CD14-positive monocyte (primary cell): Measurements from ENCODE around the gene HCAR3. TPM values are rescaled to one million over a fixed set of nuclear protein-coding genes. Genes with fewer than 3 reads are reported as not detected.
A peak's percentile ranks its signal among the peaks of the same experiment; 100 is the strongest.

Experiments used
- DNase-seq, 3 donors: peaks; one replicate each; pipeline ENCODE4 v3.0.0-alpha.2; 2011 to 2022
- H2AFZ ChIP-seq: 2 replicates; pipeline ENCODE4 v1.6.0; 2012; ENCODE audit warnings: mild to moderate bottlenecking, low read depth, low read length, inconsistent platforms; ENCODE audit not compliant: insufficient read depth, poor library complexity, severe bottlenecking
- H3K27ac ChIP-seq, 2 donors: 1 replicate in 1 of 2; 2 replicates in 1 of 2; pipeline ENCODE4 v1.5.1; 2012 to 2013; ENCODE audit warnings: low read length in 2 of 2, control low read depth in 1 of 2, inconsistent platforms in 1 of 2, low read depth in 1 of 2, mild to moderate bottlenecking in 1 of 2
- H3K27me3 ChIP-seq, 2 donors: one replicate each; pipeline versions ENCODE4 v1.6.0 to v1.6.1; 2011 to 2013; ENCODE audit warnings: low read length in 2 of 2; ENCODE audit not compliant: control insufficient read depth in 2 of 2, insufficient read depth in 2 of 2
- H3K36me3 ChIP-seq, 2 donors: replicated peaks in 1 of 2; 1 replicate in 1 of 2; 2 replicates in 1 of 2; pipeline versions ENCODE4 v1.5.1 to v1.6.1; 2012 to 2013; ENCODE audit warnings: low read length in 2 of 2, control low read depth in 1 of 2, inconsistent platforms in 1 of 2, mild to moderate bottlenecking in 1 of 2; ENCODE audit not compliant: insufficient read depth in 2 of 2, control insufficient read depth in 1 of 2
- H3K4me1 ChIP-seq, 2 donors: 1 replicate in 1 of 2; 2 replicates in 1 of 2; pipeline versions ENCODE4 v1.5.1 to v1.6.1; 2012 to 2013; ENCODE audit warnings: low read length in 2 of 2, control low read depth in 1 of 2, inconsistent platforms in 1 of 2, mild to moderate bottlenecking in 1 of 2, moderate library complexity in 1 of 2; ENCODE audit not compliant: insufficient read depth in 2 of 2, control insufficient read depth in 1 of 2
- H3K4me2 ChIP-seq: replicated peaks from 2 replicates; pipeline ENCODE3; 2012; ENCODE audit warnings: low read length, moderate library complexity, mild to moderate bottlenecking; ENCODE audit not compliant: poor library complexity, severe bottlenecking; ENCODE audit errors: extremely low read depth
- H3K4me3 ChIP-seq, 3 experiments: fragments of 200-600 bp in 1 of 3; sonication (generic) in 1 of 3; replicated peaks in 1 of 3; 1 replicate in 2 of 3; 2 replicates in 1 of 3; pipeline ENCODE4 v1.5.1; 2011 to 2013; ENCODE audit warnings: low read length in 3 of 3, mild to moderate bottlenecking in 3 of 3, control low read depth in 2 of 3, low read depth in 2 of 3, inconsistent platforms in 1 of 3, moderate library complexity in 1 of 3
- H3K79me2 ChIP-seq: 2 replicates; pipeline ENCODE4 v1.6.0; 2012; ENCODE audit warnings: mild to moderate bottlenecking, control low read depth, inconsistent platforms, low read length, moderate library complexity; ENCODE audit not compliant: insufficient read depth
- H3K9ac ChIP-seq: 2 replicates; pipeline ENCODE4 v1.6.0; 2017; ENCODE audit warnings: low read length, mild to moderate bottlenecking; ENCODE audit not compliant: insufficient read depth, poor library complexity, severe bottlenecking
- H3K9me3 ChIP-seq, 2 donors: replicated peaks in 1 of 2; 1 replicate in 1 of 2; 2 replicates in 1 of 2; pipeline versions ENCODE4 v1.5.1 to v1.6.1; 2012 to 2013; ENCODE audit warnings: low read length in 2 of 2, control low read depth in 1 of 2; ENCODE audit not compliant: control insufficient read depth in 1 of 2, insufficient read depth in 1 of 2
- H4K20me1 ChIP-seq: 2 replicates; pipeline ENCODE4 v1.6.0; 2012; ENCODE audit warnings: mild to moderate bottlenecking, low read length, control low read depth, moderate library complexity; ENCODE audit not compliant: insufficient read depth
- H3K27ac Mint-ChIP-seq, 7 donors: one replicate each; pipeline ENCODE4 v1.8.0; 2020; ENCODE audit warnings: mild to moderate bottlenecking in 7 of 7, mixed read lengths in 7 of 7, moderate library complexity in 6 of 7, inconsistent platforms in 2 of 7
- H3K27me3 Mint-ChIP-seq, 3 donors: one replicate each; pipeline ENCODE4 v1.8.0; 2021 to 2022; ENCODE audit warnings: low read depth in 3 of 3, mild to moderate bottlenecking in 3 of 3, mixed read lengths in 3 of 3, moderate library complexity in 3 of 3, inconsistent platforms in 1 of 3
- H3K36me3 Mint-ChIP-seq, 2 donors: one replicate each; pipeline ENCODE4 v1.8.0; 2020; ENCODE audit warnings: mixed read lengths in 2 of 2, inconsistent platforms in 1 of 2, mild to moderate bottlenecking in 1 of 2
- H3K4me1 Mint-ChIP-seq: one replicate; pipeline ENCODE4 v1.8.0; 2020; ENCODE audit warnings: mild to moderate bottlenecking, mixed read lengths
- H3K4me3 Mint-ChIP-seq, 2 donors: one replicate each; pipeline ENCODE4 v1.8.0; 2020; ENCODE audit warnings: mild to moderate bottlenecking in 2 of 2, mixed read lengths in 2 of 2, moderate library complexity in 1 of 2
- H3K9me3 Mint-ChIP-seq, 7 donors: one replicate each; pipeline ENCODE4 v1.8.0; 2020 to 2022; ENCODE audit warnings: mixed read lengths in 7 of 7, mild to moderate bottlenecking in 6 of 7, moderate library complexity in 6 of 7, inconsistent platforms in 2 of 7
- CTCF ChIP-seq: fragments of 200-600 bp; IDR thresholded peaks from one replicate; pipeline ENCODE4 v1.8.0; 2022; ENCODE audit warnings: antibody characterized with exemption, mild to moderate bottlenecking
- WGBS: methylation state at CpG from one replicate; pipeline ENCODE4 v1.1.5; 2013; ENCODE audit warnings: missing lambda C conversion rate; ENCODE audit not compliant: insufficient coverage; 5-methylcytosine and 5-hydroxymethylcytosine counted together
- intact Hi-C, 2 donors: fragments of 100-400 bp; cut with micrococcal nuclease; formaldehyde crosslinking; loops; one replicate each; pipeline versions ENCODE4 v1.15.0 to v1.15.1; 2023
- polyA plus RNA-seq, 3 donors: library from polyadenylated mRNA; depleted of rRNA in 1 of 3; unstranded in 2 of 3; stranded (reverse) in 1 of 3; fragments of 300-500 nt in 2 of 3; fragments of >200 nt in 1 of 3; fragmentation: Illumina TruSeq in 2 of 3; gene quantifications; 1 replicate in 2 of 3; 2 replicates in 1 of 3; pipeline ENCODE4 v1.2.3, GENCODE V29; 2012 to 2021

The HCAR3 gene
- polyA plus RNA-seq, 3 donors: 14.4 to 65.3 (median 23.7) TPM

GRCh38 chr12:122732170-122732569 lies 15.6 kb upstream of the HCAR3 start:
- Histone ChIP-seq H3K9ac (no peak overlapping the region), H4K20me1 (no peaks in the 10 kb centered on the region), H2AFZ (no peak overlapping the region), H3K79me2 (no peaks in the 10 kb centered on the region), H3K4me2 (peak overlapping the region; percentile 39), H3K36me3 (no peaks in the 10 kb centered on the region), H3K4me3 (peak overlapping the region in 1 of 3 experiments; percentile 1), H3K9me3 (no peaks in the 10 kb centered on the region), H3K27me3 (peaks cover 0 to 5% of the 10 kb centered on the region in 2 donors), H3K4me1 (peaks cover 16 to 28% of the 10 kb centered on the region in 2 donors), H3K27ac (no peak overlapping the region)
- no peak for TF ChIP-seq CTCF
- Mint-ChIP-seq H3K4me1 (peaks cover 29% of the 10 kb centered on the region), H3K27ac (peak overlapping the region in 5 of 7 donors; percentile 17 to 66 (median 37)), H3K36me3 (peaks cover 0 to 3% of the 10 kb centered on the region in 2 donors), H3K4me3 (no peak overlapping the region), H3K9me3 (peaks cover 0 to 17% (median 0%) of the 10 kb centered on the region in 7 donors), H3K27me3 (peaks cover 7 to 13% (median 12%) of the 10 kb centered on the region in 3 donors)
- peak in 2 of 3 donors; percentile 54 to 67 for DNase-seq
- 0% methylated on average over 2 of the region's 3 CpGs for WGBS
- intact Hi-C loops: loop anchor here in 1 of 2 donors (10.0 kb wide), 1 partner anchor 47 kb away; no protein-coding TSS in a partner anchor

- H2AFZ ChIP-seq: no peak within 1 kb of the TSS
- peaks cover 0 to 5% of the 10 kb centered on the region in 2 donors for H3K27me3 ChIP-seq
- H4K20me1 ChIP-seq: no peaks in the 10 kb centered on the region
- no peak for DNase-seq
- H3K4me3 ChIP-seq: no peak within 1 kb of the TSS
- no peak for TF ChIP-seq CTCF
- peaks cover 42% of the 10 kb centered on the region for H3K4me1 Mint-ChIP-seq
- peaks cover 6 to 12% (median 11%) of the 10 kb centered on the region in 3 donors for H3K27me3 Mint-ChIP-seq
- H3K36me3 ChIP-seq: no peaks in the 10 kb centered on the region
- intact Hi-C loops: loop anchor here in 1 of 2 donors (10.0 kb wide), 1 partner anchor 46 kb away; no protein-coding TSS in a partner anchor
- H3K4me1 ChIP-seq: peaks cover 34 to 41% of the 10 kb centered on the region in 2 donors
- no peaks in the 10 kb centered on the region for H3K79me2 ChIP-seq
- peaks cover 0 to 3% of the 10 kb centered on the region in 2 donors for H3K36me3 Mint-ChIP-seq
- no peak within 1 kb of the TSS for H3K27ac ChIP-seq
- H3K9ac ChIP-seq: no peak within 1 kb of the TSS
- no peak within 1 kb of the TSS for H3K4me2 ChIP-seq
- H3K4me3 Mint-ChIP-seq: peak within 1 kb of the TSS; percentile 39 to 53
- H3K9me3 Mint-ChIP-seq: peaks cover 0 to 6% (median 0%) of the 10 kb centered on the region in 7 donors
- peak within 1 kb of the TSS in 4 of 7 donors; percentile 2 to 65 (median 32) for H3K27ac Mint-ChIP-seq
- H3K9me3 ChIP-seq: no peaks in the 10 kb centered on the region
- 91% methylated on average over 26 of the region's 32 CpGs for WGBS
Observed at GRCh38 chr12:122730215-122731014, 13.8 kb upstream of the HCAR3 start, which contains the start of gene HCAR1. HCAR1 (minus strand) TSS chr12:122730844; CDS start chr12:122730339, 505 bp downstream.
